Esophagus muscularis mucosa (tissue), 4 donors: ENCODE data around the gene ZIC4.

ENCODE experiments used
- EP300 ChIP-seq: sonication (generic); formaldehyde crosslinking; IDR thresholded peaks from one replicate; pipeline ENCODE4 v1.6.1; 2017; ENCODE audit warnings: antibody characterized with exemption
- POLR2AphosphoS5 ChIP-seq, 2 donors: sonication (generic); formaldehyde crosslinking; IDR thresholded peaks; one replicate each; pipeline ENCODE4 v1.6.1; 2017; ENCODE audit warnings: antibody characterized with exemption in 2 of 2
- TF ChIP-seq, protein P1 (sequence below), 3 experiments: fragments of 200-600 bp in 2 of 3; fragments of 450-650 bp in 1 of 3; sonication (generic) in 2 of 3; IDR thresholded peaks; one replicate each; pipeline ENCODE4 v1.5.1; 2017 to 2019; ENCODE audit warnings: antibody characterized with exemption in 3 of 3, mild to moderate bottlenecking in 2 of 3, moderate library complexity in 1 of 3

DNA sequence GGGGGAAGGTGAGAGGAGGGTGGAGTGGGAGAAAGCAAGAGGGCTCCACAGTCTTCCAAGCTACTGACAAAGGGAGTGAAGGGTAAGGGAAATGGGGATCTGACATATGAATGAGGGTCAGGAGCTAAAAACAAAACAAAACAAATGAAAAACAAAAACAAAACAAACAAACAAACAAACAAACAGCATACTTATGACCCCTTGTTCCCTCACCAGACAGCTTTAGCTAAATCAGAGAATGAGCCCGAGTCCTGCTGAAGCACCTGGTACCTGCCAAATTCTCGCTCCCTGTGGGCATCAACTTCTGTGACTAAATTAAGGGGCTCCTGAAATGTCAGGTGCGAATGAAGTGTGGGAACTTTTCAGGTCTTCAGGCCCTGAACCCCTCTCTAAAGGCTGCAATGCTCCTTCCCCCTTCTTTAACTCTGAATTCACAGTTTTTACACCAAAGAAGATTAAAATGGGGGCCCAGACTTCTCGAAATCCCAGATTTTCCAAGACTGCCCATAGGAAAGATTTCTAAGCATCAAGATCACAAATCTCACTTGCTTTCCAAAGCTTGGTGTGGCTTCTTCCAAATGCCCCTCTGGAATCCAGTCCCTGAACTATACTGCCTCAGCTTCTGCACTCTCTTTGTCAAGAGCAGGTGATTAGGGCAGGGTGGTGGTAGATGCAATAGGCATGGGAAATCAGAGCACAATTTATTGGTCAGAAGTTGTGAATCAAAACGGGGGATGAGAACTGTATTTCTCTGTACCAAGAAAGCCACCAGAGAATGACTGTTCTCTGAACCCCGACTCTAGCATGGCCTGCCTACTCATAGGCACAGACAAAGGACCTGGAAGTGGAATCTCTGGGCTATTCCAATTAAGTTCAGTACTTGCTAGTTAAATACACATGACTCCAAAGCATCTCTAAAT, 40.9 kb downstream of the ZIC4 start:
- TF ChIP-seq, protein P1, sequence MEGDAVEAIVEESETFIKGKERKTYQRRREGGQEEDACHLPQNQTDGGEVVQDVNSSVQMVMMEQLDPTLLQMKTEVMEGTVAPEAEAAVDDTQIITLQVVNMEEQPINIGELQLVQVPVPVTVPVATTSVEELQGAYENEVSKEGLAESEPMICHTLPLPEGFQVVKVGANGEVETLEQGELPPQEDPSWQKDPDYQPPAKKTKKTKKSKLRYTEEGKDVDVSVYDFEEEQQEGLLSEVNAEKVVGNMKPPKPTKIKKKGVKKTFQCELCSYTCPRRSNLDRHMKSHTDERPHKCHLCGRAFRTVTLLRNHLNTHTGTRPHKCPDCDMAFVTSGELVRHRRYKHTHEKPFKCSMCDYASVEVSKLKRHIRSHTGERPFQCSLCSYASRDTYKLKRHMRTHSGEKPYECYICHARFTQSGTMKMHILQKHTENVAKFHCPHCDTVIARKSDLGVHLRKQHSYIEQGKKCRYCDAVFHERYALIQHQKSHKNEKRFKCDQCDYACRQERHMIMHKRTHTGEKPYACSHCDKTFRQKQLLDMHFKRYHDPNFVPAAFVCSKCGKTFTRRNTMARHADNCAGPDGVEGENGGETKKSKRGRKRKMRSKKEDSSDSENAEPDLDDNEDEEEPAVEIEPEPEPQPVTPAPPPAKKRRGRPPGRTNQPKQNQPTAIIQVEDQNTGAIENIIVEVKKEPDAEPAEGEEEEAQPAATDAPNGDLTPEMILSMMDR (IDR thresholded peaks at IDR 0.05): no peak
- no peak for TF ChIP-seq EP300
- TF ChIP-seq POLR2AphosphoS5 (IDR thresholded peaks at IDR 0.05): no peak
